Measurements from ENCODE around the gene SIRT4.

DNA sequence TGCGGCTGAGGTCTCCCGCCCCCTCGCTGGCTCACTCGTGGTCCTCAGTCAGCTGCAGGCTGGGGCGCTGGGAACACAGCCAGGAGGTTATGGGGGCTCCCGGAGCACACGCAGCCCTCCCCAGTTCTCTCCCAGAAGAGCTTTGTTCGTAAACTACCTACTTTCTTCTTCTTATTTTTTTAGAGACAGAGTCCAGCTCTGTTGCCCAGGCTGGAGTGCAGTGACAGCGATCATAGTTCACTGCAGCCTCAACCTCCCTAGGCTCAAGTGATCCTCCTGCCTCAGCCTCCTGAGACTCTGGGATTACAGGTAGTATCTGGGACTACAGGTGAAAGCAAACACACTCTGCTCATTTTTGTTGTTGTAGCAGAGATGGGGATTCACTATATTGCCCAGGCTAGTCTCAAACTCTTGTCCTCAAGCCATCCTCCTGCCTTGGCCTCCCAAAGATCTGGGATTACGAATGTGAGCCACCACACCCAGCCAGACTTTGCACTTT is 41.0 kb downstream of the SIRT4 start:
- TF ChIP-seq CTCF (IDR thresholded peaks at IDR 0.05), result no peak
- TF ChIP-seq POLR2A (IDR thresholded peaks at IDR 0.05), result no peak
- no peak for TF ChIP-seq EP300 (IDR thresholded peaks at IDR 0.05)
